ENCODE data around the gene ENTREP3. TPM values are rescaled to one million over a fixed set of nuclear protein-coding genes. Genes with fewer than 3 reads are reported as not detected.

Gene ENTREP3
- total RNA-seq, 3 donors from 2014 or later = 8.2 to 12.1 (median 10.2) TPM

DNA sequence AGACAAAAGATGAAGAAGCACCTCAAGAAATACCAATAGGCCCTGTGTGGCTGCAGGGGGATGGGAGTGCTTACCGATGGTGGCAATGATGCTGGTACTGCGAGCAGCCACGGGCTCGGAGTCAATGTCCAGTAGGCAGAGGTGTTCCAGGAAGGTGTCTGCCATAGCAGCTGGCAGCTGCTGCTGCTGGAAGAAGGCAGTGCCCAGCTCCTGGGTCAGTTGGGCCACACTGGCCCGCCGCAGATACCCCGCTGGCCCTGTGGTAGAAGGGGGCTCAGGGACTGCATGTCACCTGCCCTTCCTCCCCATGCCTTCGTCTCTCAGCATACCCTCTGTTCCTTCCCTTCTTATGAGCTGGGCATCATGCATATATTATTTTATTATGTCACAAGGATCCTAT lies 44.7 kb upstream of the ENTREP3 start:
- no peaks in the 10 kb centered on the region for H3K4me1 ChIP-seq
- H3K4me3 ChIP-seq = no peak overlapping the region
- intact Hi-C loops (cut with DNase I; ENCODE audit: low total_unique reads) = no loop called here
- DNase-seq (ENCODE audit: low spot score in 2 of 2) = no peak
- TF ChIP-seq POLR2AphosphoS5 (IDR thresholded peaks at IDR 0.05) (no peak), POLR2A (IDR thresholded peaks at IDR 0.05) (no peak), CTCF (IDR thresholded peaks at IDR 0.05) (no peak)
- H3K27ac ChIP-seq = no peak overlapping the region
- no peaks in the 10 kb centered on the region for H3K36me3 ChIP-seq
- H3K27me3 ChIP-seq = peaks cover 0 to 16% of the 10 kb centered on the region in 2 donors
- H3K9me3 ChIP-seq = no peaks in the 10 kb centered on the region

GRCh38 chr1:155297384-155297783 lies 42.1 kb upstream of the ENTREP3 start:
- no peak for DNase-seq (ENCODE audit: low spot score in 2 of 2)
- no peaks in the 10 kb centered on the region for H3K36me3 ChIP-seq
- no peaks in the 10 kb centered on the region for H3K9me3 ChIP-seq
- H3K27ac ChIP-seq = no peak overlapping the region
- H3K4me1 ChIP-seq = no peaks in the 10 kb centered on the region
- no peak overlapping the region for H3K4me3 ChIP-seq
- no peak for TF ChIP-seq POLR2A (IDR thresholded peaks at IDR 0.05)
- no peak for TF ChIP-seq POLR2AphosphoS5 (IDR thresholded peaks at IDR 0.05)
- TF ChIP-seq CTCF (IDR thresholded peaks at IDR 0.05) = no peak
- peaks cover 0 to 26% of the 10 kb centered on the region in 2 donors for H3K27me3 ChIP-seq
- intact Hi-C loops (cut with DNase I; ENCODE audit: low total_unique reads) = no loop called here

DNA sequence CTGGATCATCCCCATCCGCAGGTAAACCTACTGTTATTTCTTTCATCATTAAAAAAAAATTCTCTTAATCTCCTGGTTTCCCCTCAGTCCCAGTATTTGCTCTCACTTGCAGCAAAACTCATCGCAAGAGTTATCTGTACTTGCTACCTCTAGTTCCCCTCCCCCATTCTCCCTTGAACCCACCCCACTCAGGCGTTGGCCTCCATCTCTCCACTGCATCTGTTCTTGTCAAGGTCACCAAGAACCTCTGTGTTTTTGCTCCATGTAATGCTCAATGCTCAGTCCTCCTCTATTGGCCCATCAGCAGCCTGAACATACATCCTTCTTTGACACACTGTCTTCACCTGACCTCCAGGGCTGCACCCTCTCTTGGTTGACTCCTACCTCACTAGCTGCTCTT lies 41.4 kb upstream of the ENTREP3 start:
- Histone ChIP-seq H3K36me3 (no peaks in the 10 kb centered on the region), H3K4me1 (no peaks in the 10 kb centered on the region), H3K4me3 (no peak overlapping the region), H3K27me3 (peaks cover 0 to 26% of the 10 kb centered on the region in 2 donors), H3K27ac (no peak overlapping the region), H3K9me3 (no peaks in the 10 kb centered on the region)
- intact Hi-C loops (cut with DNase I; ENCODE audit: low total_unique reads) = no loop called here
- TF ChIP-seq CTCF (IDR thresholded peaks at IDR 0.05) (no peak), POLR2A (IDR thresholded peaks at IDR 0.05) (no peak), POLR2AphosphoS5 (IDR thresholded peaks at IDR 0.05) (no peak)
- DNase-seq (ENCODE audit: low spot score in 2 of 2) = no peak

DNA sequence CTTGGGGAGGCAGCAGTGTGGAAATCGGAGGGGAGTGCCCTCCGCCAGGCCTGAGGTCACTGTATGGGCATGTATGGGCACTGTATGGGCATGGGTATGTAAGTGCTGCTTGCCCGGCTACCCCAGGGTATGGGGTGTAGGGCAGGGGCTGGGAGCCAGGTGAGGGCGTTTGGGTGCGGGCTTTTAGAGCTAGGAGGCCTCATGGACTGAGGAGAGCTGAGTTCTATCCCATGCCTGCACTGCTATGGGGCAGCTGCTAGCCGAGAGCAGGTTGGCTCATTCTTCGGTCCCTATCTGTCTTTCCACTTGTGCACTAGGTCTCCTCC lies 40.6 kb upstream of the ENTREP3 start:
- no peaks in the 10 kb centered on the region for H3K4me1 ChIP-seq
- no peaks in the 10 kb centered on the region for H3K9me3 ChIP-seq
- no peak overlapping the region for H3K4me3 ChIP-seq
- no peak for DNase-seq (ENCODE audit: low spot score in 2 of 2)
- H3K36me3 ChIP-seq = no peaks in the 10 kb centered on the region
- intact Hi-C loops (cut with DNase I; ENCODE audit: low total_unique reads) = no loop called here
- H3K27ac ChIP-seq = no peak overlapping the region
- TF ChIP-seq POLR2AphosphoS5 (IDR thresholded peaks at IDR 0.05) (no peak), POLR2A (IDR thresholded peaks at IDR 0.05) (no peak), CTCF (IDR thresholded peaks at IDR 0.05) (no peak)
- H3K27me3 ChIP-seq = peaks cover 0 to 26% of the 10 kb centered on the region in 2 donors

DNA sequence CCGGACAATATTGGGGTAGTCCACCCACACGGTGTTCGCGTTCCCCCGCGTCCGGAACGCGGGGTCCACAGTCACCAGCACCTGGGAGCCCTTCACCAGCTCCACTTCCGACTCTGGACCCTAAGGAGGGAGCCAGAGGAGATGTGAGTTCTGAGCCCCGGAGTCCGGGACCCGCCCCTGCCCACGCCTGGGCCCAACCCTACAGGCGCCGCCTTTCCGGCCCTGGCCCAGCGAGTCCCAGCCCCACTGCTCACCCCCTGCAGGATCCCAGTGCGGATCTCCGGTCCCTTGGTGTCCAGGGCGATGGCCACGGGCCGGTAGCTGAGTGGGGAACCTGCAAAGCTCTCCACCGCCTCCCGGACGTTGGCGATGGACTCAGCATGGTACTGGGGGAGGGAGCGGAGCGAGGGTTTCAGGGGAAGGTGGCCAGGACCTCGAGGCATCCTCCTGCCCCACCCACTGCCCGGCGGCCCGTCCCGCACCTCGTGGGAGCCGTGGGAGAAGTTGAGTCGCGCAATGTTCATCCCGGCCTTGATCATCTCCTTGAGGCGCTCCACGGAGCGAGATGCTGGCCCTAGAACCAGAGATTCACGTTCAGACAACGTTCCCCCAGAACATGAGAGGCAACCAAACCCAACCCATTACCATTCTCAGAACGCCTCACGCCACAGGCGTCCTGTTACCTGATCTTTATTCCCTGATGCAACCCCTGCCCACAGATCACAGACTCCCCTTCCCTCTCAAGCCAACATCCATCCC lies 40.1 kb upstream of the ENTREP3 start:
- DNase-seq (ENCODE audit: low spot score in 2 of 2) = no peak
- Histone ChIP-seq H3K4me1 (no peaks in the 10 kb centered on the region), H3K27me3 (peaks cover 0 to 26% of the 10 kb centered on the region in 2 donors), H3K36me3 (no peaks in the 10 kb centered on the region), H3K4me3 (peak overlapping the region in 2 of 3 donors; percentile 10 to 49), H3K9me3 (no peaks in the 10 kb centered on the region), H3K27ac (no peak overlapping the region)
- TF ChIP-seq POLR2AphosphoS5 (IDR thresholded peaks at IDR 0.05) = no peak
- TF ChIP-seq POLR2A (IDR thresholded peaks at IDR 0.05) = no peak
- intact Hi-C loops (cut with DNase I; ENCODE audit: low total_unique reads) = no loop called here
